GM23338 (cell line): Measurements from ENCODE around the gene SOX1.

Source experiments
- CREB1 ChIP-seq: fragments of 250-450 bp; sonication (Bioruptor Pico); IDR thresholded peaks from 2 replicates; pipeline ENCODE4 v1.5.0; 2020; ENCODE audit warnings: low read depth, mild to moderate bottlenecking, moderate library complexity
- CTCF ChIP-seq, 2 experiments: fragments of 200-600 bp in 1 of 2; sonication (generic) in 1 of 2; conservative IDR thresholded peaks; 2 replicates each; pipeline versions ENCODE4 v1.5.1 to v1.6.1; 2016 to 2017; ENCODE audit warnings: antibody characterized with exemption in 2 of 2, low read depth in 2 of 2, mild to moderate bottlenecking in 2 of 2, moderate library complexity in 1 of 2
- ZNF114 ChIP-seq: fragments of 250-450 bp; sonication (Bioruptor Pico); IDR thresholded peaks from 2 replicates; pipeline ENCODE4 v1.5.0; 2020; ENCODE audit warnings: mild to moderate bottlenecking, moderate library complexity

GRCh38 chr13:112113348-112113747, 46.4 kb downstream of the SOX1 start:
- TF ChIP-seq CTCF (conservative IDR thresholded peaks at IDR 0.05; ENCODE audit: low read depth in 2 of 2) = no peak
- TF ChIP-seq CREB1 (CRISPR knock-in tag) = no peak
- TF ChIP-seq ZNF114 (CRISPR knock-in tag) = no peak
